Stimulated activated CD4-positive, alpha-beta T cell treated with anti-CD3 and anti-CD28 coated beads, TNF-alpha, amount 100 ng/mL, for 24 hours (primary cell): ENCODE data around the gene COPS3.
"Not testable (repeated sequence)": the region's sequence is repeated elsewhere in the genome, so short reads cannot be mapped to it uniquely, and the experiment has no call there.

Experiments
- DNase-seq, 3 experiments: peaks; one replicate each; pipeline ENCODE4 v3.0.0-alpha.2; 2020; ENCODE audit warnings: low read depth in 3 of 3

The COPS3 gene

GRCh38 chr17:17301659-17302058 lies 20.6 kb upstream of the COPS3 start:
- not testable (repeated sequence) for DNase-seq

GRCh38 chr17:17300624-17301568 lies 19.9 kb upstream of the COPS3 start:
- DNase-seq, result peak in 2 of 3 experiments; percentile 22 to 59

- DNase-seq, result no peak
Observed at GRCh38 chr17:17298108-17298507, 17.1 kb upstream of the COPS3 start.

GRCh38 chr17:17297217-17297616 lies 16.2 kb upstream of the COPS3 start:
- DNase-seq, result no peak

GRCh38 chr17:17295141-17295540 lies 14.1 kb upstream of the COPS3 start:
- no peak for DNase-seq

GRCh38 chr17:17289701-17290100 lies 8.7 kb upstream of the COPS3 start:
- DNase-seq, result no peak

GRCh38 chr17:17289086-17289485 lies 8.0 kb upstream of the COPS3 start:
- no peak for DNase-seq

- no peak for DNase-seq
Observed at GRCh38 chr17:17285951-17286350, 4.9 kb upstream of the COPS3 start.

- no peak for DNase-seq
Observed at GRCh38 chr17:17279316-17279715, 1.7 kb downstream of the COPS3 start.

- not testable (repeated sequence) for DNase-seq
Observed at GRCh38 chr17:17277431-17277830, 3.6 kb downstream of the COPS3 start.

GRCh38 chr17:17275971-17276370 lies 5.1 kb downstream of the COPS3 start:
- no peak for DNase-seq

- DNase-seq, result peak in 1 of 3 experiments; percentile 9
Observed at GRCh38 chr17:17269926-17270773, 10.9 kb downstream of the COPS3 start.

- no peak for DNase-seq
Observed at GRCh38 chr17:17264430-17264829, 16.6 kb downstream of the COPS3 start.

GRCh38 chr17:17258998-17259397 lies 22.0 kb downstream of the COPS3 start:
- DNase-seq, result no peak

- DNase-seq, result no peak
Observed at GRCh38 chr17:17258011-17258410, 23.0 kb downstream of the COPS3 start.

- no peak for DNase-seq
Observed at GRCh38 chr17:17256316-17256715, 24.7 kb downstream of the COPS3 start.

GRCh38 chr17:17255689-17256088 lies 25.4 kb downstream of the COPS3 start:
- DNase-seq, result not testable (repeated sequence)

- DNase-seq, result no peak
Observed at GRCh38 chr17:17254036-17254435, 27.0 kb downstream of the COPS3 start.

GRCh38 chr17:17253406-17253805 lies 27.6 kb downstream of the COPS3 start:
- DNase-seq, result no peak

GRCh38 chr17:17252149-17252661 lies 28.8 kb downstream of the COPS3 start:
- DNase-seq, result no peak

GRCh38 chr17:17246879-17247278 lies 34.2 kb downstream of the COPS3 start:
- DNase-seq, result no peak

GRCh38 chr17:17243163-17243562 lies 37.9 kb downstream of the COPS3 start:
- DNase-seq, result no peak
